GM10266 (cell line): ENCODE measurements around the gene MUC2.

Experiments
- DNase-seq: peaks from one replicate; pipeline ENCODE4 v3.0.0; 2012; ENCODE audit errors: extremely low spot score
- CTCF ChIP-seq: IDR thresholded peaks from 2 replicates; pipeline ENCODE4 v1.5.1; 2012; ENCODE audit warnings: mild to moderate bottlenecking, low read depth; ENCODE audit not compliant: control insufficient read depth, insufficient read depth; ENCODE audit errors: missing control alignments

Gene MUC2

GRCh38 chr11:1075341-1075911, 752 bp downstream of the MUC2 start:
- no peak for DNase-seq
- TF ChIP-seq CTCF: no peak

GRCh38 chr11:1076061-1076665, 1.5 kb downstream of the MUC2 start:
- no peak for DNase-seq
- TF ChIP-seq CTCF: no peak

- no peak for DNase-seq
- TF ChIP-seq CTCF: no peak
Observed at GRCh38 chr11:1077033-1077416, 2.4 kb downstream of the MUC2 start.

- no peak for DNase-seq
- no peak for TF ChIP-seq CTCF
Observed at GRCh38 chr11:1077417-1078119, 2.9 kb downstream of the MUC2 start.

GRCh38 chr11:1078191-1078601, 3.5 kb downstream of the MUC2 start:
- no peak for TF ChIP-seq CTCF
- no peak for DNase-seq

GRCh38 chr11:1081601-1082311, 7.1 kb downstream of the MUC2 start:
- no peak for TF ChIP-seq CTCF
- DNase-seq: no peak
